Measurements from ENCODE around the gene APOA4.

- TF ChIP-seq GATA2 (IDR thresholded peaks at IDR 0.05; ENCODE audit: low read depth, low read length): no peak
- no peak for TF ChIP-seq GATA3 (IDR thresholded peaks at IDR 0.05; ENCODE audit: low read depth, low read length)
Measured at GRCh38 chr11:116840746-116841296, 17.7 kb upstream of the APOA4 start.

All from SH-SY5Y (cell line).